Ovary (tissue), 9 donors: Measurements from ENCODE around the gene FOXO6. TPM values are rescaled to one million over a fixed set of nuclear protein-coding genes. Genes with fewer than 3 reads are reported as not detected.

Experiments used
- DNase-seq, 5 donors: peaks; one replicate each; pipeline ENCODE4 v3.0.0-alpha.2; 2019 to 2020
- H3K27ac ChIP-seq, 2 donors: fragments of 200-600 bp; one replicate each; pipeline versions ENCODE4 v1.5.1 to v1.8.0; 2019 to 2022
- H3K27me3 ChIP-seq: fragments of 200-600 bp; one replicate; pipeline ENCODE4 v1.8.0; 2022
- H3K36me3 ChIP-seq: fragments of 200-600 bp; sonication (generic); one replicate; pipeline ENCODE4 v1.5.1; 2019
- H3K4me1 ChIP-seq: one replicate; pipeline ENCODE4 v1.8.1; 2013; ENCODE audit warnings: mild to moderate bottlenecking, moderate library complexity; ENCODE audit not compliant: insufficient read depth
- H3K4me3 ChIP-seq: fragments of 200-600 bp; sonication (generic); one replicate; pipeline ENCODE4 v1.5.1; 2017
- H3K9me3 ChIP-seq, 2 donors: fragments of 200-600 bp in 1 of 2; sonication (generic) in 1 of 2; one replicate each; pipeline versions ENCODE4 v1.5.1 to v1.8.1; 2013 to 2019; ENCODE audit warnings: mild to moderate bottlenecking in 1 of 2, moderate library complexity in 1 of 2
- EP300 ChIP-seq: sonication (generic); formaldehyde crosslinking; IDR thresholded peaks from one replicate; pipeline ENCODE4 v1.6.1; 2017; ENCODE audit warnings: antibody characterized with exemption
- POLR2A ChIP-seq: fragments of 450-650 bp; IDR thresholded peaks from one replicate; pipeline ENCODE4 v1.6.1; 2017; ENCODE audit warnings: antibody characterized with exemption, mild to moderate bottlenecking, moderate library complexity
- WGBS, 3 donors: extraction: QIAGEN DNeasy Blood & Tissue Kit in 1 of 3; methylation state at CpG; one replicate each; pipeline versions ENCODE4 v1.1.5 to v1.1.7; 2013 to 2017; 5-methylcytosine and 5-hydroxymethylcytosine counted together
- intact Hi-C, 4 donors: fragments of 100-400 bp; cut with DNase I; formaldehyde crosslinking; loops; one replicate each; pipeline versions ENCODE4 v1.11.0 to v1.15.1; 2022 to 2023
- polyA plus RNA-seq, 2 donors: library from polyadenylated mRNA; stranded (reverse); fragments of 200-250 nt in 1 of 2; fragments of 350-450 nt in 1 of 2; fragmentation: Illumina TruSeq in 1 of 2; extraction: RNeasy Lipid Tissue Mini Kit (QIAGEN cat#74804) in 1 of 2; gene quantifications; one replicate each; pipeline ENCODE4 v1.2.3, GENCODE V29; 2013 to 2014
- total RNA-seq, 7 donors: library from RNA; depleted of rRNA in 2 of 7; stranded (reverse); fragments of >200 nt in 2 of 7; fragmentation: NEBNext Ultra II Directional in 3 of 7; extraction: Animal tissue kit (Norgen Biotek cat#: 25700) in 3 of 7; gene quantifications; one replicate each; pipeline versions ENCODE4 v1.1.0 to v1.2.4, GENCODE V29; 2016 to 2023
- TF ChIP-seq, protein P1 (sequence below), 3 donors: fragments of 450-650 bp in 2 of 3; fragments of 200-600 bp in 1 of 3; IDR thresholded peaks; one replicate each; pipeline versions ENCODE4 v1.5.1 to v1.8.0; 2016 to 2022; ENCODE audit warnings: antibody characterized with exemption in 3 of 3, mild to moderate bottlenecking in 1 of 3
- donor health status: DM: no; HTN: no; CAD: no; lungs with moderate emphysema.
- donor health status: DM: no; HTN: no; CAD: no.
- donor health status: Bipolar disorder and iron deficiency.
- donor health status: DM: yes; HTN: yes; CAD: no.
- donor health status: DM: no; HTN: no; CAD: no.
- donor health status: DM: yes; HTN: yes; CAD: no.

The FOXO6 gene
- total and polyA plus RNA-seq, 9 donors: 0.90 to 18.9 (median 6.1) TPM

DNA sequence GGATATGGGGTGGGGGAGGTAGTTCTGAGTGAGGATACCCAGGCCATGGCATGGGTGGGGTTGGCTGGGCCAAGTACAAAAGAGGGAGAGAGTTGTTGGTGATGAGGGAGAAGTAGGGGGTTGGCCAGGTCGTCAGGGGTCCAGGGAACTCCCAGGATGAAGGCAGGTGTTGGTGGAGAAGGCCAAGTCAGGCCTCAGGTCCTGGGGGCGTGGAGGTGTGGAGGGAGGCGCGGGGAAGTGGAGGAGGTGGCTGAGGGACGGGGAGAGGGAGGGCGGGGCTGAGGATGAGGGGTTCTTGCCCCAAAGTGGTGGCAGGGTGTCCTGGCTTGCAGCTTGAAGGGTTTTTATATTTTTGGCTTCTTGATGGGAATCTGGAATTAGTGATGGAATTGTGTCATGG is 61.1 kb downstream of the FOXO6 start:
- Histone ChIP-seq H3K27me3 (no peaks in the 10 kb centered on the region), H3K9me3 (no peaks in the 10 kb centered on the region), H3K4me1 (no peaks in the 10 kb centered on the region), H3K36me3 (no peaks in the 10 kb centered on the region), H3K4me3 (no peak overlapping the region), H3K27ac (no peak overlapping the region)
- no peak for DNase-seq
- TF ChIP-seq, protein P1, sequence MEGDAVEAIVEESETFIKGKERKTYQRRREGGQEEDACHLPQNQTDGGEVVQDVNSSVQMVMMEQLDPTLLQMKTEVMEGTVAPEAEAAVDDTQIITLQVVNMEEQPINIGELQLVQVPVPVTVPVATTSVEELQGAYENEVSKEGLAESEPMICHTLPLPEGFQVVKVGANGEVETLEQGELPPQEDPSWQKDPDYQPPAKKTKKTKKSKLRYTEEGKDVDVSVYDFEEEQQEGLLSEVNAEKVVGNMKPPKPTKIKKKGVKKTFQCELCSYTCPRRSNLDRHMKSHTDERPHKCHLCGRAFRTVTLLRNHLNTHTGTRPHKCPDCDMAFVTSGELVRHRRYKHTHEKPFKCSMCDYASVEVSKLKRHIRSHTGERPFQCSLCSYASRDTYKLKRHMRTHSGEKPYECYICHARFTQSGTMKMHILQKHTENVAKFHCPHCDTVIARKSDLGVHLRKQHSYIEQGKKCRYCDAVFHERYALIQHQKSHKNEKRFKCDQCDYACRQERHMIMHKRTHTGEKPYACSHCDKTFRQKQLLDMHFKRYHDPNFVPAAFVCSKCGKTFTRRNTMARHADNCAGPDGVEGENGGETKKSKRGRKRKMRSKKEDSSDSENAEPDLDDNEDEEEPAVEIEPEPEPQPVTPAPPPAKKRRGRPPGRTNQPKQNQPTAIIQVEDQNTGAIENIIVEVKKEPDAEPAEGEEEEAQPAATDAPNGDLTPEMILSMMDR (IDR thresholded peaks at IDR 0.05): no peak
- intact Hi-C loops: loop anchor here in 1 of 4 donors (5.0 kb wide), 1 partner anchor 140 kb away; no protein-coding TSS in a partner anchor
- WGBS, 3 donors: 90 to 92% (median 91%) methylated on average over 6 of the region's 6 CpGs

DNA sequence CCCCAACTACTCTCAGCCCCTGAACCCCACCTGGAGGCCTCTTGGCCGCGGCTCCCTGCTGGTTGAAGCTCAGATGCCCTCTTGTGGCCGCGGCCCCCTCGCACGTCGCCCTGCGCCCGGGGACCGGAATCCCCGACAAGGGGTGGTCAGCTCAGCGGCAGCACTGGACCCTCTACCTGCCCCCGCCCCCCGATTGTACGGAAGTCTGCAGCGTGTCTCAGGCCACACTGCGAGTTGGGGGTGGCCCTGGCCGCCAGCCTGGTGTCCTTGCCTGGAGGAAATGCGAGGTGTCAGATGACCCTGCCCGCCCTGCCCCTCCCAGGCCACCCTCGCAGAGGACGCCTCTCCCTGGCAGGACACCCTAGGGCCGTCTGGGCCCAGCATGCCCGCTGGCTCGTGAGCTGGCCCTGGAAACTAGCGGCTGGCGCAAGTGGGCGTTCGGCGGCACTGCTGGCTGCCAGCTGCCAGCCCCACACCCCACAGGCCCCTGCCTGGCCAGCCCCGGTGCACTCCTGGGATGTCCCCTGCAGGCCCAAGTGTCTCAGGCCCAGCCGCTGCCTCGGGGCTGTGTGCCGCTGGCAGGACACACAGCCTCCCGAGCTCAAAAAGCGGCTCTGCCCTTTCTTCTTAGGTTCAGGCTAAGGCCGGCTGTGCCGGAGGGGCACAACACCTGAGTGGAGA is 62.4 kb downstream of the FOXO6 start:
- intact Hi-C loops: loop anchor here in 1 of 4 donors (5.0 kb wide), 1 partner anchor 141 kb away; no protein-coding TSS in a partner anchor
- H3K27me3 ChIP-seq: no peaks in the 10 kb centered on the region
- no peaks in the 10 kb centered on the region for H3K9me3 ChIP-seq
- no peaks in the 10 kb centered on the region for H3K4me1 ChIP-seq
- DNase-seq: no peak
- H3K4me3 ChIP-seq: no peak overlapping the region
- WGBS, 3 donors: 63 to 73% (median 72%) methylated on average over 37 to 38 of the region's 38 CpGs
- TF ChIP-seq, protein P1 (IDR thresholded peaks at IDR 0.05): no peak
- TF ChIP-seq POLR2A (no peak), EP300 (no peak)
- no peak overlapping the region for H3K27ac ChIP-seq
- no peaks in the 10 kb centered on the region for H3K36me3 ChIP-seq

DNA sequence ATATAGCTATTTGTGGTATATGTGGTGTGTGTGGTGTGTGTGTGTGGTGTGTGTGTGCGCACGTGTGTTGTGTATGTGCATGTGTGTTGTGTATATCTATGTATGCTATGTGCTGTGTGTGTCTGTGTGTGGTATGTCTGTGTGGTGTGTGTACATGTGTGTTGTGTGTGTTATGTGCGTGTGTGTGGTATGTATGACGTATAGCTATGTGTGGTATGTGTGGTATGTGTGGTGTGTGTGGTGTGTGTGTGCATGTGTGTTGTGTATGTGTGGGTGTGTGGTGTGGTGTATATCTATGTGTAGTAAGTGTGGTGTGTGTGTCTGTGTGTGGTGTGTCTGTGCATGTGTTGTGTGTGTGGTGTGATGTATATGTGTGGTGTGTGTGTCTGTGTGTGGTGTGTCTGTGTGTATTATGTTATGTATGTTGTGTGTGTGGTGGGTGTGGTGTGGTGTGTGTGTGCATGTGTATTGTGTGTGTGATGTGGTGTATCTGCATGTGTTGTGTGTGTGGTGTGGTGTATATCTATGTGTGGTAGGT is 63.4 kb downstream of the FOXO6 start:
- DNase-seq: no peak
- Histone ChIP-seq H3K27ac (no peak overlapping the region), H3K36me3 (no peaks in the 10 kb centered on the region), H3K27me3 (no peaks in the 10 kb centered on the region), H3K9me3 (no peaks in the 10 kb centered on the region), H3K4me1 (no peaks in the 10 kb centered on the region), H3K4me3 (no peak overlapping the region)
- intact Hi-C loops: loop anchor here in 1 of 4 donors (5.0 kb wide), 1 partner anchor 142 kb away; no protein-coding TSS in a partner anchor
- 77 to 91% (median 84%) methylated on average over 4 of the region's 4 CpGs for WGBS, 3 donors
- TF ChIP-seq, protein P1 (IDR thresholded peaks at IDR 0.05): no peak
- TF ChIP-seq POLR2A (no peak), EP300 (no peak)

DNA sequence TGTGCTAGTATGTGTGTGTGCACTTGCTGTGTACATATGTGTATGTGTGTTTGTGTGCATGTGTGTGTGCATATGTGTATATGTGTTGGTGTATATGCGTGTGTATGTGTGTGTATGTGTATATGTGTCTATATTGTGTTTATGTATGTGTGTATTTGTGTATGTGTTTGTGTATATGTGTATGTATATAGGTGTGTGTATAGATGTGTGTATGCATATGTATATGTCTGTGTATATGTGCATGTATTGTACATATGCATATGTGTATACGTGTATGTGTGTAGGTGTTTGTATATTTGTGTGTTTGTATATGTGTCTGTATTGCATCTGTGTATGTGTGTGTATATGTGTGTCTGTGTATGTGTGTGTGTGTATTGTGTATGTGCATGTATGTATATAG is 64.1 kb downstream of the FOXO6 start:
- DNase-seq: no peak
- Histone ChIP-seq H3K27me3 (no peaks in the 10 kb centered on the region), H3K27ac (no peak overlapping the region), H3K4me3 (no peak overlapping the region), H3K36me3 (no peaks in the 10 kb centered on the region), H3K4me1 (no peaks in the 10 kb centered on the region), H3K9me3 (no peaks in the 10 kb centered on the region)
- intact Hi-C loops: no loop called here
- 89 to 94% (median 92%) methylated on average over 2 of the region's 2 CpGs for WGBS, 3 donors
- TF ChIP-seq, protein P1 (IDR thresholded peaks at IDR 0.05): no peak
- TF ChIP-seq POLR2A (no peak), EP300 (no peak)
